Measurements from ENCODE around the gene FEM1A.

FEM1A gene

DNA sequence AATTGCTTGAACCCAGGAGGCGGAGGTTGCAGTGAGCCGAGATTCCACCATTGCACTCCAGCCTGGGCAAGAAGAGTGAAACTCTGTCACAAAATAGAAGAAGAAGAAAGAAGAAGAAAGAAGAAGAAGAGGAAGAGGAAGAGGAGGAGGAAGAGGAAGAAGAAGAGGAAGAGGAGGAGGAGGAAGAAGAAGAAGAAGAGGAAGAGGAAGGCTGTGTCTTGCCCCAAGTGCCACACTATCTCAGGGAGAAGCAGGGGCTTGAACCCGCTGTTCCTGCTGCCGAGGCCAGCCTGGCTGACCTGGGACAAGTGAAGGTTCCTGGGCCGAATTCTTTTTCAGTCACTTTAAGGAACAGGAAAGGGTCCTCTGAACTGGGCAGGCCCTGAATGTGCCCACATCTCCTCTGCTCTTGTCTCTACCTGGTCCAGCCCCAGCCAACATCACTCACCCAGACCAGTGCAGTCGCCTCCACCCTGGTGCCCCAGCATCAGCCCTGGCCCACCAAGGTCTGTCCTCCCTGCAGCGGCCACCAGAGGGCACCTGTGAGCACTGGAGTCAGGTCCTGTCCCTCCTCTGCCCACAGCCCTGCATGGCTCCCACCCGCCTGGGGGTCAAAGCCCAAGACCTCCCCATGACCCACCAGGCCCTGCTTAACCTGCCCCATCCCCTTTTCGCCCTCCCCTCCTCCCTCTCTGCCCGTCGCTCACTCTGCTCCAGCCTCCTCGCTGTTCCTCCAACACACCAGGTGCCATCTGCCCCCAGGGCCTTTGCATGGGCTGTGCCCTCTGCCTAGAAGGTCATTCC is 20.0 kb downstream of the FEM1A start:
- no peaks in the 10 kb centered on the region for H3K9me3 ChIP-seq (ENCODE audit: insufficient read depth, low read length)
- peaks cover 16% of the 10 kb centered on the region for H3K36me3 ChIP-seq (replicated peaks; ENCODE audit: low read depth, low read length)
- H3K9ac ChIP-seq (ENCODE audit: low read length), result no peak overlapping the region
- H3K27ac ChIP-seq (ENCODE audit: low read length), result no peak overlapping the region
- H3K4me3 ChIP-seq (ENCODE audit: low read length), result no peak overlapping the region
- H3K4me1 ChIP-seq (ENCODE audit: low read length), result peaks cover 24% of the 10 kb centered on the region
- peaks cover 4% of the 10 kb centered on the region; the same call in 1 of the 2 replicates for H3K79me2 ChIP-seq (ENCODE audit: low read length)
- no peaks in the 10 kb centered on the region for H3K27me3 ChIP-seq (ENCODE audit: low read depth, low read length)
- TF ChIP-seq, protein P1, sequence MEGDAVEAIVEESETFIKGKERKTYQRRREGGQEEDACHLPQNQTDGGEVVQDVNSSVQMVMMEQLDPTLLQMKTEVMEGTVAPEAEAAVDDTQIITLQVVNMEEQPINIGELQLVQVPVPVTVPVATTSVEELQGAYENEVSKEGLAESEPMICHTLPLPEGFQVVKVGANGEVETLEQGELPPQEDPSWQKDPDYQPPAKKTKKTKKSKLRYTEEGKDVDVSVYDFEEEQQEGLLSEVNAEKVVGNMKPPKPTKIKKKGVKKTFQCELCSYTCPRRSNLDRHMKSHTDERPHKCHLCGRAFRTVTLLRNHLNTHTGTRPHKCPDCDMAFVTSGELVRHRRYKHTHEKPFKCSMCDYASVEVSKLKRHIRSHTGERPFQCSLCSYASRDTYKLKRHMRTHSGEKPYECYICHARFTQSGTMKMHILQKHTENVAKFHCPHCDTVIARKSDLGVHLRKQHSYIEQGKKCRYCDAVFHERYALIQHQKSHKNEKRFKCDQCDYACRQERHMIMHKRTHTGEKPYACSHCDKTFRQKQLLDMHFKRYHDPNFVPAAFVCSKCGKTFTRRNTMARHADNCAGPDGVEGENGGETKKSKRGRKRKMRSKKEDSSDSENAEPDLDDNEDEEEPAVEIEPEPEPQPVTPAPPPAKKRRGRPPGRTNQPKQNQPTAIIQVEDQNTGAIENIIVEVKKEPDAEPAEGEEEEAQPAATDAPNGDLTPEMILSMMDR (IDR thresholded peaks at IDR 0.05; ENCODE audit: low read depth, low read length), result peak; percentile 91
- TF ChIP-seq EZH2phosphoT487 (IDR thresholded peaks at IDR 0.05; ENCODE audit: low read depth), result no peak
- peaks cover 17% of the 10 kb centered on the region for H4K20me1 ChIP-seq (ENCODE audit: insufficient read depth, low read length)
- no peak overlapping the region for H2AFZ ChIP-seq (ENCODE audit: low read depth, low read length)
- no peak overlapping the region for H3K4me2 ChIP-seq (ENCODE audit: low read length)

DNA sequence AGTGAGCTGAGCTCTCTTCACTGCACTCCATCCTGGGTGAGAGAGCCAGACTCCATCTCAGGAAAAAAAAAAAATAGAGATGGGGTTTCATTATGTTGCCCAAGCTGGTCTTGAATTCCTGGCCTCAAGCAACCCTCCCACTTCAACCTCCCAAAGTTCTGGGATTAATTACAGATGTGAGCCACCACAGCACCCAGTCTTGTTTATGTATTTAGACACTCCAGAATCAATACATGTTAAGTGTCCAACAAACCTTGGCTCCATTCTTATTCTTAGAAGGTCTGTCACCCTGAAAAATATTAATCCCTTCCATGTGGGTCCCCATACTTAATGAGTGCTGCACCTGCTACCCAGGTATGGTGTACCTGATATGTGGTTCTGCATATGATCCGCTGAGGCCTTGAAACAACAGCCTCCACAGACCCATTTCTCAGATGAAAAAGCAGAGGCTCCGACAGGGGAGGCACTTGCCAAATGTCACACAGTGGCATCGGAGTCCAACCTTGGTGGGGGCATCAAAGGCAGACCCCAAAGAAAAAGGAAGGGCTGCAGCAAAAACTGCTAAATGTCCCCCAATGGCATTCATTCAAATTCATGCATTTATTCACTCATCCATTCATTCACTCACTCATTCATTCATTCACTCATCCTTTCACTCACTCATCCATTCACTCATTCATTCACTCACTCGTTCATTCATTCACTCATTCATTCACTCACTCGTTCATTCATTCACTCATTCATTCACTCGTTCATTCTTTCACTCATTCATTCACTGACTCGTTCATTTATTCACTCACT is 23.3 kb downstream of the FEM1A start:
- Histone ChIP-seq H3K4me3 (ENCODE audit: low read length) (no peak overlapping the region), H3K27ac (ENCODE audit: low read length) (no peak overlapping the region), H2AFZ (ENCODE audit: low read depth, low read length) (no peak overlapping the region), H4K20me1 (ENCODE audit: insufficient read depth, low read length) (peaks cover 44% of the 10 kb centered on the region), H3K36me3 (replicated peaks; ENCODE audit: low read depth, low read length) (peaks cover 42% of the 10 kb centered on the region), H3K4me2 (ENCODE audit: low read length) (no peak overlapping the region), H3K4me1 (ENCODE audit: low read length) (peaks cover 11% of the 10 kb centered on the region), H3K9ac (ENCODE audit: low read length) (no peak overlapping the region), H3K27me3 (ENCODE audit: low read depth, low read length) (no peaks in the 10 kb centered on the region), H3K79me2 (ENCODE audit: low read length) (peaks cover 29% of the 10 kb centered on the region), H3K9me3 (ENCODE audit: insufficient read depth, low read length) (no peaks in the 10 kb centered on the region)
- TF ChIP-seq, protein P1 (IDR thresholded peaks at IDR 0.05; ENCODE audit: low read depth, low read length), result no peak
- TF ChIP-seq EZH2phosphoT487 (IDR thresholded peaks at IDR 0.05; ENCODE audit: low read depth), result no peak

DNA sequence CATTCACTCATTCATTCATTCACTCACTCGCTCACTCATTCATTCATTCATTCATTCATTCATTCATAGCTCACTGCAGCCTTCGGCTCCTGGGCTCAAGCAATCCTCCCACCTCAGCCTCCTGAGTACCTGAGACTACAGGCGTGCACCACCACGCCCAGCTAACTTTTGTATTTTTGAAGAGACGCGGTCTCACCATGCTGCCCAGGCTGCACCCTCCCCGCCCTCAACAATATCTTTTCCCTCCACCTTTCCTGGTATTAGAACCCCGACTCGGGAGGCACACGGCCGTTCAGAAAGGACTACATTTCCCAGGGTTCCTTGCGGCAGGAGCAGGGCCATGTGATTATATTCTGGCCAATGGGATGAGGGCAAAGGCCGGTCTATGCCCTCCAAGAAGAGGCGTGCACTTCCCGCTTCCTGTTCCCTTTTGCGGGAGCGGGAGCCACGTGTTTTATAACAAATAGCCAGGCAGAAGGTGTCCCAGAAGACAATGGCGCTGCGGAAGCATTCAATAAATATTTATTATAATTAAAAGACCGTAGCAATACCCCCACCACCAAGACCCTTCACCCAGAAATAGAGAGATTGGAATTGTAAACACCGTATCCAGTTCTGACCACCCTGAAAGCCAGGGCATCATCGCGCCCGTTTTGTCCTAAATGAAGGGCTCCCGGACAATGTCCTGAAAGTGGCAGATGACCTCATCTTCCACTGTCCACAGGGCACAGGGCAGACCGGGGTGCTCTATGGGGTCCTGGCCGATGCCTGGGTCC is 24.1 kb downstream of the FEM1A start:
- peaks cover 32% of the 10 kb centered on the region for H3K79me2 ChIP-seq (ENCODE audit: low read length)
- no peak overlapping the region for H2AFZ ChIP-seq (ENCODE audit: low read depth, low read length)
- no peaks in the 10 kb centered on the region for H3K9me3 ChIP-seq (ENCODE audit: insufficient read depth, low read length)
- no peak overlapping the region for H3K4me3 ChIP-seq (ENCODE audit: low read length)
- H3K4me2 ChIP-seq (ENCODE audit: low read length), result no peak overlapping the region
- peaks cover 42% of the 10 kb centered on the region for H3K36me3 ChIP-seq (replicated peaks; ENCODE audit: low read depth, low read length)
- H3K9ac ChIP-seq (ENCODE audit: low read length), result no peak overlapping the region
- no peak overlapping the region for H3K27ac ChIP-seq (ENCODE audit: low read length)
- TF ChIP-seq EZH2phosphoT487 (IDR thresholded peaks at IDR 0.05; ENCODE audit: low read depth), result no peak
- TF ChIP-seq, protein P1 (IDR thresholded peaks at IDR 0.05; ENCODE audit: low read depth, low read length), result no peak
- peaks cover 10% of the 10 kb centered on the region for H3K4me1 ChIP-seq (ENCODE audit: low read length)
- H4K20me1 ChIP-seq (ENCODE audit: insufficient read depth, low read length), result peaks cover 46% of the 10 kb centered on the region
- no peaks in the 10 kb centered on the region for H3K27me3 ChIP-seq (ENCODE audit: low read depth, low read length)

Measured in OCI-LY3 (cell line).